HG03521 (cell line): Measurements from ENCODE around the gene ZSCAN4.

Experiments used
- ATAC-seq: cut with Tn5 transposase; IDR thresholded peaks from one replicate; pipeline ENCODE4 v1.9.1; 2021; ENCODE audit warnings: mild to moderate bottlenecking, moderate library complexity; ENCODE audit not compliant: unreplicated experiment

The ZSCAN4 gene

GRCh38 chr19:57668635-57669034, at the start of gene ZSCAN4:
Gene ZSCAN4, plus strand, starts transcription at chr19:57668935. Its CDS starts 7,211 bp downstream, at chr19:57676146.
- no peak for ATAC-seq

GRCh38 chr19:57620673-57621348, 47.9 kb upstream of the ZSCAN4 start:
- ATAC-seq, result no peak

GRCh38 chr19:57623091-57623490, 45.6 kb upstream of the ZSCAN4 start:
- no peak for ATAC-seq

- peak; percentile 85 for ATAC-seq
Measured at GRCh38 chr19:57632987-57633831, 35.5 kb upstream of the ZSCAN4 start, which contains the start of gene ZNF211. Gene ZNF211, plus strand, starts transcription at chr19:57633168. Its CDS starts 179 bp downstream, at chr19:57633347.

GRCh38 chr19:57633832-57634131, 35.0 kb upstream of the ZSCAN4 start:
- no peak for ATAC-seq

GRCh38 chr19:57637379-57637778, 31.4 kb upstream of the ZSCAN4 start:
- ATAC-seq, result no peak

GRCh38 chr19:57641715-57642234, 27.0 kb upstream of the ZSCAN4 start:
- no peak for ATAC-seq

- ATAC-seq, result no peak
Measured at GRCh38 chr19:57642396-57643046, 26.2 kb upstream of the ZSCAN4 start.

GRCh38 chr19:57643734-57644133, 25.0 kb upstream of the ZSCAN4 start:
- ATAC-seq, result no peak

- no peak for ATAC-seq
Measured at GRCh38 chr19:57648331-57649003, 20.3 kb upstream of the ZSCAN4 start.

- ATAC-seq, result no peak
Measured at GRCh38 chr19:57651654-57651996, 17.1 kb upstream of the ZSCAN4 start.

- ATAC-seq, result no peak
Measured at GRCh38 chr19:57653689-57654088, 15.0 kb upstream of the ZSCAN4 start.

- no peak for ATAC-seq
Measured at GRCh38 chr19:57655443-57655842, 13.3 kb upstream of the ZSCAN4 start.

- no peak for ATAC-seq
Measured at GRCh38 chr19:57656346-57656745, 12.4 kb upstream of the ZSCAN4 start.

GRCh38 chr19:57664269-57665127, 4.2 kb upstream of the ZSCAN4 start:
- no peak for ATAC-seq

GRCh38 chr19:57665261-57665806, 3.4 kb upstream of the ZSCAN4 start:
- no peak for ATAC-seq

- ATAC-seq, result no peak
Measured at GRCh38 chr19:57667228-57667627, 1.5 kb upstream of the ZSCAN4 start.

- no peak for ATAC-seq
Measured at GRCh38 chr19:57671124-57671895, 2.6 kb downstream of the ZSCAN4 start.

GRCh38 chr19:57672466-57672865, 3.7 kb downstream of the ZSCAN4 start:
- no peak for ATAC-seq
